NCI-H2029 (cell line): ENCODE data around the gene PDE9A.
A peak's percentile ranks its signal among the peaks of the same experiment; 100 is the strongest.

Source experiments
- DNase-seq: peaks from one replicate; lab custom pipeline; 2025; lab: John Stamatoyannopoulos, UW

Gene PDE9A

GRCh38 chr21:42644223-42645208, 8.9 kb upstream of the PDE9A start:
- DNase-seq, result no peak

- no peak for DNase-seq
Measured at GRCh38 chr21:42645211-42646075, 8.0 kb upstream of the PDE9A start.

DNA sequence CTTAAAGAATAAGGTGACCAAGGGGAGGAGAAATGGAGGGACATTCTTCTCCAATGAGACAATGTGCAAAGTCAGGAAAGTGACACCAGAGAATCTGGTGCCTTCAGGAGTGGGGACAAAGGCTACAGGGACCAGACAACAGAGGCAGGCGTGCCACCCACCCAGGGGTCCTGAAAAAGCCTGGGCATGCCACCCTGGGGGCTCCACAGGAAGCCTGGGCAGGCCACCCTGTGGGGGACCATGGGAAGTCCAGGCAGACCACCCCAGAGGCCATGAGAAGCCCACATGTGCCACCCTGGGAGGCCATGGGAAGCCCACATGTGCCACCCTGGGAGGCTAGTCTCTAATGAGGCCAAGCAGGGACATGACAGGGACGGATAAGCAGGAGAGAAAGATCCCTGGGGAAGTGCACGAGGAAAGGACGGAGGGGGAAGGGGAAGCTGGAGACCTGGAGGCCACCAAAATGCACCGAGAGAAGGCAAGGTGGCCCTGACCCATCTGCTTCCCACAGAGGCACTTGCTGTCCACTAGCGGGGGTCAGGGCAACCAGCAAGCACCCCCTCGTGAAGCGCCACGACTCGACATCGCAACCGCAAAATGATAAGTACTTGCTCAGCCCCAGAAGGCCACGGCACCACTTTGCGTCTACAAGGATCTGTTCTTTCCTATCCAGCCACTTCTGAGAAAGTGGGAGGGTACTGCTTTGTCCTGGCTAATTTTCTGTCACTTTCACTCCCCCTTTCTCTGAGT, 7.2 kb upstream of the PDE9A start:
- no peak for DNase-seq

DNA sequence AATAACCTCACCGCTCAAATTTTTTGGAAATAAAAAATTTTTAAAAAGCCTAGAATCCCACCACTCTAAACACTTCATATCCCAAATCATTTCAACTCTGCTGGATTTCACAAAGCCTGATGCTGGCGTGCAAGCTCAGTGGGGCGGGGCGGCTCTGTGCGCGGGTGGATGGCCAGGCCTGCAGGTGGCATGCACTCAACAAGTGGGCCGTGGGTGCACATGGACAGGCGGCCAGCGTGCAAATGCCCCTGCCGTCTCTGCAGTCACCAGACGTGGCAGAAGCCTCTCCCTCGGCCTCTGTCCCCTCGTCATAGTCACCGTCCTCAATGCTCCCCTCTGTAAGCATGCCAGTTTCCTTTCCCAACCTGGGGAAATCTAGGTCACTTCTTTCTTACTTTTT, 6.6 kb upstream of the PDE9A start:
- no peak for DNase-seq

DNA sequence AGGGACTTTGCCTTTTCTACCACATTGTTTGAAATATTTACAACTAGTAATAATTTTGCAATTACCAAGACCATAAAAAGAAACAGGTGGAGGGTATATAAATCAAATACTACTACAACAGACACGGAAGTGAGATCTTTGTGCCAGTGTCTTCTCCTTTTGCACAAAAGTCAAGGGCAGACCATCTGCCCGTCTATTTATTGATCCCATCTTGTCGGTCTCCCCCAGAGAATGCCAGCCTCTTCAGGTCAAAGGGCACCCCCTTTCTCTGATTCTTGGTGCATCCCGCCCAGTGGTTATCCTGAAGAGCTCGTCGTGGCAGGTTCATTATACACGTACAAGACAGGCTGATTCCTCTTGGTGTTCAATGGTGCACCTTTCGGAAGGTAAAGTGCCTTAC, 4.8 kb upstream of the PDE9A start:
- DNase-seq, result no peak

GRCh38 chr21:42649122-42650032, 4.0 kb upstream of the PDE9A start:
- no peak for DNase-seq

DNA sequence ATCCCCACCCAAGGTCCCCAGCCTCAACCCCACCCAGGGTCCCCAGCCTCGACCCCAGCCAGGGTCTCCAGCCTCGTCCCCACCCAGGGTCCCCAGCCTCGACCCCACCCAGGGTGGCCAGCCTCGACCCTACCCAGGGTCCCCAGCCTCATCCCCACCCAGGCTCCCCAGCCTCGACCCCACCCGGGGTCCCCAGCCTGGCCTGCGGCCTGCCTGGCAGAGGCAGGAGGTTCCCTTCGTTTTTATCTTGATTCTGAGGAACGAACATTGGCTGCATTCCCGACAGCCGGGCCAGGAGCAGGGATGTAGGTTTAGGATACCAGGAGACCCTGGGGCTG, 3.4 kb upstream of the PDE9A start:
- no peak for DNase-seq

GRCh38 chr21:42650441-42651421, 2.7 kb upstream of the PDE9A start:
- no peak for DNase-seq

- no peak for DNase-seq
Measured at GRCh38 chr21:42651515-42652401, 1.7 kb upstream of the PDE9A start.

DNA sequence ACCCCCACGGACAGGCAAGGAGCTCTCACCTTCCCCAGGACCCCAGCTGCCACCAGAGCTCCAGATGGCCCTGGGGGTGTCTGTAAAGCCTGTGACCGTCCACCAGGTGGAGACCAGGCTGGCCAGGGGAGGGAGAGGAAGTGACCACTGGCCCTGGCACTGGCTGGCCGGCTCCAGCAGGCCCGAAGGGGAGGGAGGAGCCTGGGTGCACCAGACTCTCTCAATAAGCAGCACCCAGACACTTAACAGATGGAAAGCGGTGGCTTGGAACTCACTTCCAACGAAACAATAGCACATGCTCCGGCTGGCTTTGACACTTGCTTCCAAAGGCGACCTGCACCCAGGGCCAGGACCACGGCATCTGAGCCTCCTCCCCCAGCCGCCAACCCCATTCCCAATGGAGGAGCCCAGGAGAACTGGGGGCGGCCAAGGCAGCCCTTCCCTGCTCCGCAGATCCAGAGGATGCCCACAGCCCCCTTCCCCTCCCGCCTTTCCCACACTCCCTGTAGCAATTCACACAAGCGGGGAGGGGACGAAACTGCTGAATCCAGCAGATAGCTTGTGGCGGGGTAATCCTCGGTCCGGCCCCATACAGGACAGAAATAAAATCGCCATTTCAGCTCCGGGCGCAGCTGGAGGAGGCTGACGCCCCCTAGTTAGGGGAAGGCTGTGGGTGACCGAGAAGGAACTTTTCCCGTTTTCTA, 742 bp upstream of the PDE9A start:
- DNase-seq, result no peak

GRCh38 chr21:42654179-42654912, 925 bp downstream of the PDE9A start:
- DNase-seq, result peak; percentile 29

- DNase-seq, result no peak
Measured at GRCh38 chr21:42654913-42655795, 1.7 kb downstream of the PDE9A start.

GRCh38 chr21:42655796-42656770, 2.7 kb downstream of the PDE9A start:
- no peak for DNase-seq

- no peak for DNase-seq
Measured at GRCh38 chr21:42656872-42657271, 3.5 kb downstream of the PDE9A start.

- no peak for DNase-seq
Measured at GRCh38 chr21:42657676-42658319, 4.4 kb downstream of the PDE9A start.
